Measurements from ENCODE around the gene UROS. TPM values are rescaled to one million over a fixed set of nuclear protein-coding genes. Genes with fewer than 3 reads are reported as not detected.

UROS gene
- total RNA-seq, 1 donor = 90.5 TPM

- no peaks in the 10 kb centered on the region for H4K20me1 ChIP-seq (ENCODE audit: insufficient read depth, low read length)
Measured at GRCh38 chr10:125799451-125800182, 23.4 kb downstream of the UROS start.

GRCh38 chr10:125797994-125798662 lies 24.9 kb downstream of the UROS start:
- Histone ChIP-seq H2AFZ (ENCODE audit: low read length) (no peak overlapping the region), H3K79me2 (ENCODE audit: insufficient read depth, low read length) (no peaks in the 10 kb centered on the region), H3K4me3 (ENCODE audit: insufficient read depth, low read length) (no peak overlapping the region), H3K27me3 (ENCODE audit: insufficient read depth, low read length) (no peaks in the 10 kb centered on the region), H3K36me3 (ENCODE audit: insufficient read depth, low read length) (peaks cover 37% of the 10 kb centered on the region), H3K4me2 (ENCODE audit: insufficient read depth, low read length) (no peak overlapping the region), H3K9me3 (ENCODE audit: low read depth, low read length) (no peaks in the 10 kb centered on the region), H3K27ac (ENCODE audit: low read depth, low read length) (no peak overlapping the region), H3K4me1 (ENCODE audit: insufficient read depth, low read length) (no peaks in the 10 kb centered on the region), H4K20me1 (ENCODE audit: insufficient read depth, low read length) (no peaks in the 10 kb centered on the region)
- no peak for TF ChIP-seq CTCF (IDR thresholded peaks at IDR 0.05; ENCODE audit: extremely low read depth, low read depth, low read length)
- no peak for DNase-seq (ENCODE audit: insufficient read length, low spot score, missing footprints)

More at GRCh38 chr10:125799451-125800182, 23.4 kb downstream of the UROS start:
- Histone ChIP-seq H3K4me2 (ENCODE audit: insufficient read depth, low read length) (no peak overlapping the region), H3K36me3 (ENCODE audit: insufficient read depth, low read length) (peaks cover 32% of the 10 kb centered on the region), H3K27me3 (ENCODE audit: insufficient read depth, low read length) (no peaks in the 10 kb centered on the region), H3K79me2 (ENCODE audit: insufficient read depth, low read length) (no peaks in the 10 kb centered on the region), H3K9me3 (ENCODE audit: low read depth, low read length) (no peaks in the 10 kb centered on the region), H3K27ac (ENCODE audit: low read depth, low read length) (no peak overlapping the region), H3K4me1 (ENCODE audit: insufficient read depth, low read length) (no peaks in the 10 kb centered on the region), H2AFZ (ENCODE audit: low read length) (no peak overlapping the region), H3K4me3 (ENCODE audit: insufficient read depth, low read length) (no peak overlapping the region)
- no peak for TF ChIP-seq CTCF (IDR thresholded peaks at IDR 0.05; ENCODE audit: extremely low read depth, low read depth, low read length)
- DNase-seq (ENCODE audit: insufficient read length, low spot score, missing footprints) = no peak

GRCh38 chr10:125797424-125797823 lies 25.6 kb downstream of the UROS start:
- Histone ChIP-seq H2AFZ (ENCODE audit: low read length) (no peak overlapping the region), H3K4me3 (ENCODE audit: insufficient read depth, low read length) (no peak overlapping the region), H3K4me1 (ENCODE audit: insufficient read depth, low read length) (no peaks in the 10 kb centered on the region), H3K79me2 (ENCODE audit: insufficient read depth, low read length) (no peaks in the 10 kb centered on the region), H3K4me2 (ENCODE audit: insufficient read depth, low read length) (no peak overlapping the region), H3K27me3 (ENCODE audit: insufficient read depth, low read length) (no peaks in the 10 kb centered on the region), H3K9me3 (ENCODE audit: low read depth, low read length) (no peaks in the 10 kb centered on the region), H3K27ac (ENCODE audit: low read depth, low read length) (no peak overlapping the region), H3K36me3 (ENCODE audit: insufficient read depth, low read length) (peaks cover 38% of the 10 kb centered on the region), H4K20me1 (ENCODE audit: insufficient read depth, low read length) (no peaks in the 10 kb centered on the region)
- TF ChIP-seq CTCF (IDR thresholded peaks at IDR 0.05; ENCODE audit: extremely low read depth, low read depth, low read length) = no peak
- no peak for DNase-seq (ENCODE audit: insufficient read length, low spot score, missing footprints)

GRCh38 chr10:125795637-125796190 lies 27.3 kb downstream of the UROS start:
- TF ChIP-seq CTCF (IDR thresholded peaks at IDR 0.05; ENCODE audit: extremely low read depth, low read depth, low read length) = no peak
- Histone ChIP-seq H3K27ac (ENCODE audit: low read depth, low read length) (no peak overlapping the region), H3K79me2 (ENCODE audit: insufficient read depth, low read length) (no peaks in the 10 kb centered on the region), H3K9me3 (ENCODE audit: low read depth, low read length) (no peaks in the 10 kb centered on the region), H4K20me1 (ENCODE audit: insufficient read depth, low read length) (no peaks in the 10 kb centered on the region), H3K4me2 (ENCODE audit: insufficient read depth, low read length) (no peak overlapping the region), H3K27me3 (ENCODE audit: insufficient read depth, low read length) (no peaks in the 10 kb centered on the region), H3K4me1 (ENCODE audit: insufficient read depth, low read length) (no peaks in the 10 kb centered on the region), H2AFZ (ENCODE audit: low read length) (no peak overlapping the region), H3K4me3 (ENCODE audit: insufficient read depth, low read length) (no peak overlapping the region), H3K36me3 (ENCODE audit: insufficient read depth, low read length) (peaks cover 38% of the 10 kb centered on the region)
- DNase-seq (ENCODE audit: insufficient read length, low spot score, missing footprints) = no peak
